NOMO-1 (cell line): Measurements from ENCODE around the gene PRSS48.
"Not testable (repeated sequence)": the region's sequence is repeated elsewhere in the genome, so short reads cannot be mapped to it uniquely, and the experiment has no call there.

Experiments
- DNase-seq, 2 experiments: peaks; one replicate each; lab custom pipeline; 2025; ENCODE audit not compliant: unreplicated experiment in 2 of 2; lab: John Stamatoyannopoulos, UW

The PRSS48 gene

GRCh38 chr4:151260526-151260925 lies 16.4 kb upstream of the PRSS48 start:
- no peak for DNase-seq

- DNase-seq = no peak
These were observed 13.5 kb upstream of the PRSS48 start for GRCh38 chr4:151263455-151263854.

- DNase-seq = no peak
These were observed 10.5 kb upstream of the PRSS48 start for GRCh38 chr4:151266497-151266896.

- no peak for DNase-seq
These were observed 9.9 kb upstream of the PRSS48 start for GRCh38 chr4:151267104-151267503.

- DNase-seq = no peak
These were observed 9.0 kb upstream of the PRSS48 start for GRCh38 chr4:151267822-151268535.

- DNase-seq = not testable (repeated sequence)
These were observed 8.1 kb upstream of the PRSS48 start for GRCh38 chr4:151268905-151269304.

- no peak for DNase-seq
These were observed 7.7 kb downstream of the PRSS48 start for GRCh38 chr4:151284534-151285245.

GRCh38 chr4:151287409-151287808 lies 10.4 kb downstream of the PRSS48 start:
- no peak for DNase-seq

- no peak for DNase-seq
These were observed 14.5 kb downstream of the PRSS48 start for GRCh38 chr4:151291485-151291884.

- DNase-seq = no peak
These were observed 15.1 kb downstream of the PRSS48 start for GRCh38 chr4:151292038-151292437.

GRCh38 chr4:151294833-151295496 lies 18.0 kb downstream of the PRSS48 start:
- DNase-seq = no peak

GRCh38 chr4:151296227-151296626 lies 19.3 kb downstream of the PRSS48 start:
- no peak for DNase-seq

- DNase-seq = no peak
These were observed 20.2 kb downstream of the PRSS48 start for GRCh38 chr4:151297170-151297569.

GRCh38 chr4:151302432-151302831 lies 25.5 kb downstream of the PRSS48 start:
- DNase-seq = no peak

- no peak for DNase-seq
These were observed 27.3 kb downstream of the PRSS48 start for GRCh38 chr4:151304226-151304625.

- no peak for DNase-seq
These were observed 27.8 kb downstream of the PRSS48 start for GRCh38 chr4:151304755-151305154.

GRCh38 chr4:151310124-151310728 lies 33.3 kb downstream of the PRSS48 start:
- no peak for DNase-seq

- DNase-seq = no peak
These were observed 36.5 kb downstream of the PRSS48 start for GRCh38 chr4:151313306-151314009.

- no peak for DNase-seq
These were observed 37.0 kb downstream of the PRSS48 start for GRCh38 chr4:151314010-151314355.

GRCh38 chr4:151314479-151314878 lies 37.5 kb downstream of the PRSS48 start:
- DNase-seq = no peak
